ENCODE measurements around the gene ASNS.

GRCh38 chr7:97835296-97836138 lies 36.7 kb downstream of the ASNS start:
- no peak for TF ChIP-seq JUN (CRISPR knock-in tag; IDR thresholded peaks at IDR 0.05)
- no peak for TF ChIP-seq FOXJ3 (CRISPR knock-in tag; IDR thresholded peaks at IDR 0.05; ENCODE audit: borderline replicate concordance)
- peak; percentile 63 for TF ChIP-seq CTCF (IDR thresholded peaks at IDR 0.05)
- TF ChIP-seq ESRRA (CRISPR knock-in tag; IDR thresholded peaks at IDR 0.05; ENCODE audit: borderline replicate concordance), result no peak
- TF ChIP-seq NFYB (CRISPR knock-in tag; conservative IDR thresholded peaks at IDR 0.05; ENCODE audit: low read depth), result no peak
- no peak for TF ChIP-seq IRF2 (CRISPR knock-in tag; IDR thresholded peaks at IDR 0.05; ENCODE audit: borderline replicate concordance, low read depth)
- TF ChIP-seq, protein P1, sequence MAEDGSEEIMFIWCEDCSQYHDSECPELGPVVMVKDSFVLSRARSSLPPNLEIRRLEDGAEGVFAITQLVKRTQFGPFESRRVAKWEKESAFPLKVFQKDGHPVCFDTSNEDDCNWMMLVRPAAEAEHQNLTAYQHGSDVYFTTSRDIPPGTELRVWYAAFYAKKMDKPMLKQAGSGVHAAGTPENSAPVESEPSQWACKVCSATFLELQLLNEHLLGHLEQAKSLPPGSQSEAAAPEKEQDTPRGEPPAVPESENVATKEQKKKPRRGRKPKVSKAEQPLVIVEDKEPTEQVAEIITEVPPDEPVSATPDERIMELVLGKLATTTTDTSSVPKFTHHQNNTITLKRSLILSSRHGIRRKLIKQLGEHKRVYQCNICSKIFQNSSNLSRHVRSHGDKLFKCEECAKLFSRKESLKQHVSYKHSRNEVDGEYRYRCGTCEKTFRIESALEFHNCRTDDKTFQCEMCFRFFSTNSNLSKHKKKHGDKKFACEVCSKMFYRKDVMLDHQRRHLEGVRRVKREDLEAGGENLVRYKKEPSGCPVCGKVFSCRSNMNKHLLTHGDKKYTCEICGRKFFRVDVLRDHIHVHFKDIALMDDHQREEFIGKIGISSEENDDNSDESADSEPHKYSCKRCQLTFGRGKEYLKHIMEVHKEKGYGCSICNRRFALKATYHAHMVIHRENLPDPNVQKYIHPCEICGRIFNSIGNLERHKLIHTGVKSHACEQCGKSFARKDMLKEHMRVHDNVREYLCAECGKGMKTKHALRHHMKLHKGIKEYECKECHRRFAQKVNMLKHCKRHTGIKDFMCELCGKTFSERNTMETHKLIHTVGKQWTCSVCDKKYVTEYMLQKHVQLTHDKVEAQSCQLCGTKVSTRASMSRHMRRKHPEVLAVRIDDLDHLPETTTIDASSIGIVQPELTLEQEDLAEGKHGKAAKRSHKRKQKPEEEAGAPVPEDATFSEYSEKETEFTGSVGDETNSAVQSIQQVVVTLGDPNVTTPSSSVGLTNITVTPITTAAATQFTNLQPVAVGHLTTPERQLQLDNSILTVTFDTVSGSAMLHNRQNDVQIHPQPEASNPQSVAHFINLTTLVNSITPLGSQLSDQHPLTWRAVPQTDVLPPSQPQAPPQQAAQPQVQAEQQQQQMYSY (CRISPR knock-in tag; IDR thresholded peaks at IDR 0.05), result no peak
- TF ChIP-seq HMGXB4 (CRISPR knock-in tag; IDR thresholded peaks at IDR 0.05), result no peak
- TF ChIP-seq, protein P2, sequence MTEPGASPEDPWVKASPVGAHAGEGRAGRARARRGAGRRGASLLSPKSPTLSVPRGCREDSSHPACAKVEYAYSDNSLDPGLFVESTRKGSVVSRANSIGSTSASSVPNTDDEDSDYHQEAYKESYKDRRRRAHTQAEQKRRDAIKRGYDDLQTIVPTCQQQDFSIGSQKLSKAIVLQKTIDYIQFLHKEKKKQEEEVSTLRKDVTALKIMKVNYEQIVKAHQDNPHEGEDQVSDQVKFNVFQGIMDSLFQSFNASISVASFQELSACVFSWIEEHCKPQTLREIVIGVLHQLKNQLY (CRISPR knock-in tag; IDR thresholded peaks at IDR 0.05), result no peak
